Fibroblast of skin of left biceps (primary cell): Measurements from ENCODE around the gene MRNIP.
"Not testable (repeated sequence)": the region's sequence is repeated elsewhere in the genome, so short reads cannot be mapped to it uniquely, and the experiment has no call there.

Source experiments
- DNase-seq, 2 experiments: peaks; one replicate each; pipeline ENCODE4 v3.0.0-alpha.2; 2013; ENCODE audit warnings: low read depth in 2 of 2

Gene MRNIP

GRCh38 chr5:179792612-179793467 lies 65.8 kb downstream of the MRNIP start:
- no peak for DNase-seq

DNA sequence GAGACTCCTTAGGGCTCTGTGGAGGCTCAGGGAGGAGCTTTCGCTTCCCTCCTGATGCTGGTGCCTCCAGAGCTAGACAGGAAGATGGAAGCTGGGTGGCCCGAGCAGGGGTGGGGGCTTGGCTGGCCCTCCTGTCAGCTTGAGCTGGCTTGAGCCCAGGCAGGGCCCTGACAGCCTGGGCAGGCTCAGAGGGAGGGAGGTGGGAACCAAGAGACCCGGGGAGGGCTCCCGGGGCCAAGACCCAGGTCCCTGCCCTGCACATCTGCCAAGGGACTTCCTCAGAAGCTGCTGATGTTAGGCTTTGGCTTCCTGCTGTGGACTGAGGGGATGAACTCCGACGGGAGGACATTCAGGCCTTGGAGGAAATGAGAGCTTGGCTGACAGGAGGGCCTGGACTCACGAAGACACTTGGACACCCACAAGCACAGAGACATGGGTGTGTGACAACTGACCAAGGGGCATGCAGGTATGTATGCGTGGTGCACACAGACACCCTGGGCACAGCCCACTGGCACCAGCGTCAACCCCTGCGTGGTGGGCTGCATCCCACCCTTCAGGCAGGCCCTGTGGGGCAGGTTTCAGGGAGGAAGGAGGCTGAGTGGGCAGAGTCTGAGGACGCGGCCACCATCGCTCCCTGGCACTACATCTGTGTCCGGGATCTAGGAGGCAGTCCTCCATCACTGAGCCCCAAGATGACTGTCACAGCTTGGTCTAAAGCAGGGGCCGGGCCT lies 66.6 kb downstream of the MRNIP start:
- DNase-seq: no peak

DNA sequence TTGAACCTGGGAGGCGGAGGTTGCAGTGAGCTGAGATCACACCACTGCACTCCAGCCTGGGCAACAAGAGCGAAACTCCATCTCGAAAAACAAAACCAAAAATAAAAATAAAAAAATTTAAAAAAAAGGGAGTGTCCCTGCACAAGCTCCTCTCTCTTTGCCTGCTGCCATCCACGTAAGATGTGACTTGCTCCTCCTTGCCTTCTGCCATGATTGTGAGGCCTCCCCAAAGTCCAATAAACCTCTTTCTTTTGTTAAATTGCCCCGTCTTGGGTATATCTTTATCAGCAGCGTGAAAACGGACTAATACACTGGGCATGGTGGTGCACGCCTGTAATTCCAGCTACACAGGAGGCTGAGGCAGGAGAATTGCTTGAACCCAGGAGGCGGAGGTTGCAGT lies 69.3 kb downstream of the MRNIP start:
- not testable (repeated sequence) for DNase-seq

- no peak for DNase-seq
Observed at GRCh38 chr5:179788193-179788854, 70.3 kb downstream of the MRNIP start.
